Vagina (tissue), 2 donors: Measurements from ENCODE around the gene CPN1.

ENCODE experiments used
- CTCF ChIP-seq, 3 experiments: fragments of 450-650 bp in 2 of 3; fragments of 200-600 bp in 1 of 3; sonication (generic) in 1 of 3; IDR thresholded peaks; one replicate each; pipeline ENCODE4 v1.5.1; 2017 to 2019; ENCODE audit warnings: antibody characterized with exemption in 3 of 3, mild to moderate bottlenecking in 2 of 3, moderate library complexity in 2 of 3
- POLR2A ChIP-seq, 2 donors: fragments of 450-650 bp; IDR thresholded peaks; one replicate each; pipeline ENCODE4 v1.6.1; 2017; ENCODE audit warnings: antibody characterized with exemption in 2 of 2, mild to moderate bottlenecking in 2 of 2, moderate library complexity in 2 of 2

- TF ChIP-seq CTCF (IDR thresholded peaks at IDR 0.05) (no peak), POLR2A (IDR thresholded peaks at IDR 0.05) (no peak)
These were observed 19.0 kb upstream of the CPN1 start for GRCh38 chr10:100100651-100101184.
